HepG2 (cell line): ENCODE results near the gene SLC35F6. TPM values are rescaled to one million over a fixed set of nuclear protein-coding genes. Genes with fewer than 3 reads are reported as not detected.

Experiments used
- ATAD3A ChIP-seq: sonication (generic); formaldehyde crosslinking; IDR thresholded peaks from 2 replicates; pipeline ENCODE4 v1.4.0; 2020; ENCODE audit warnings: missing genetic modification reagents
- ATF1 ChIP-seq: IDR thresholded peaks from 2 replicates; pipeline ENCODE4 v1.6.1; 2016; ENCODE audit warnings: mild to moderate bottlenecking, control low read depth
- CHCHD3 ChIP-seq: sonication (generic); formaldehyde crosslinking; IDR thresholded peaks from 2 replicates; pipeline ENCODE4 v1.8.0; 2022; ENCODE audit warnings: mild to moderate bottlenecking, missing genetic modification reagents, moderate library complexity
- JARID2 ChIP-seq: sonication (generic); formaldehyde crosslinking; IDR thresholded peaks from 2 replicates; pipeline ENCODE4 v1.8.1; 2023; ENCODE audit warnings: missing genetic modification reagents, inconsistent platforms; ENCODE audit not compliant: insufficient replicate concordance
- KAT7 ChIP-seq: IDR thresholded peaks from 2 replicates; pipeline ENCODE4 v1.6.1; 2018; ENCODE audit warnings: borderline replicate concordance, missing compliant biosample characterization
- KMT2A ChIP-seq: sonication (generic); formaldehyde crosslinking; IDR thresholded peaks from 2 replicates; pipeline ENCODE4 v1.4.0; 2020; ENCODE audit warnings: missing genetic modification reagents
- MAFG ChIP-seq: sonication (generic); formaldehyde crosslinking; IDR thresholded peaks from 2 replicates; pipeline ENCODE4 v1.5.1; 2020; ENCODE audit warnings: mild to moderate bottlenecking, missing genetic modification reagents
- NFIC ChIP-seq: IDR thresholded peaks from 2 replicates; pipeline ENCODE4 v1.6.1; 2012; ENCODE audit warnings: mild to moderate bottlenecking, low read length, inconsistent platforms
- PITX1 ChIP-seq: sonication (generic); formaldehyde crosslinking; IDR thresholded peaks from 2 replicates; pipeline ENCODE4 v1.5.1; 2020; ENCODE audit warnings: mild to moderate bottlenecking, missing genetic modification reagents
- POLR2AphosphoS5 ChIP-seq: IDR thresholded peaks from 2 replicates; pipeline ENCODE4 v1.6.1; 2012; ENCODE audit warnings: low read depth, low read length
- RARA ChIP-seq: IDR thresholded peaks from 2 replicates; pipeline ENCODE4 v1.6.1; 2016; ENCODE audit warnings: missing genetic modification reagents, missing compliant biosample characterization
- SCMH1 ChIP-seq: sonication (generic); formaldehyde crosslinking; IDR thresholded peaks from 2 replicates; pipeline ENCODE4 v1.9.0; 2021; ENCODE audit warnings: missing genetic modification reagents, mild to moderate bottlenecking, borderline replicate concordance
- SMAD1 ChIP-seq: sonication (generic); formaldehyde crosslinking; IDR thresholded peaks from 2 replicates; pipeline ENCODE4 v1.4.0; 2020; ENCODE audit warnings: missing genetic modification reagents, low read depth, mild to moderate bottlenecking, borderline replicate concordance
- SSRP1 ChIP-seq: IDR thresholded peaks from 2 replicates; pipeline ENCODE4 v1.6.1; 2016; ENCODE audit warnings: control low read depth
- TCF12 ChIP-seq, 2 experiments: fragments of 450-650 bp in 1 of 2; sonication (generic) in 1 of 2; formaldehyde crosslinking in 1 of 2; IDR thresholded peaks; 2 replicates each; pipeline versions ENCODE4 v1.6.1 to v1.8.0; 2017 to 2022; ENCODE audit warnings: antibody characterized with exemption in 1 of 2, mild to moderate bottlenecking in 1 of 2, missing genetic modification reagents in 1 of 2, moderate library complexity in 1 of 2
- ZEB1 ChIP-seq: IDR thresholded peaks from 2 replicates; pipeline ENCODE4 v1.6.1; 2012; ENCODE audit warnings: mild to moderate bottlenecking, low read depth, inconsistent platforms; ENCODE audit not compliant: insufficient replicate concordance
- ZKSCAN5 ChIP-seq: sonication (generic); formaldehyde crosslinking; IDR thresholded peaks from 2 replicates; pipeline ENCODE4 v1.5.1; 2020; ENCODE audit warnings: mild to moderate bottlenecking, missing genetic modification reagents
- ZMYM4 ChIP-seq: sonication (generic); formaldehyde crosslinking; IDR thresholded peaks from 2 replicates; pipeline ENCODE4 v1.8.1; 2023; ENCODE audit warnings: mild to moderate bottlenecking, missing genetic modification reagents
- ZNF572 ChIP-seq: sonication (generic); formaldehyde crosslinking; IDR thresholded peaks from 2 replicates; pipeline ENCODE4 v1.5.1; 2020; ENCODE audit warnings: mild to moderate bottlenecking, missing genetic modification reagents
- ZNF781 ChIP-seq: sonication (generic); formaldehyde crosslinking; IDR thresholded peaks from 2 replicates; pipeline ENCODE4 v1.5.1; 2020; ENCODE audit warnings: borderline replicate concordance, mild to moderate bottlenecking, missing genetic modification reagents; ENCODE audit errors: not compliant biosample characterization
- polyA plus RNA-seq, 8 experiments: library from polyadenylated mRNA; depleted of rRNA in 3 of 8; stranded (reverse) in 7 of 8; unstranded in 1 of 8; fragments of >200 nt; fragmentation: Illumina TruSeq in 4 of 8; extraction: Trizol in 4 of 8; gene quantifications; 2 replicates each; pipeline versions ENCODE4 v1.2.1 to v1.2.3, GENCODE V29; 2011 to 2016; ENCODE audit warnings: low read depth in 4 of 8, missing spikeins in 1 of 8, mixed read lengths in 1 of 8; ENCODE audit not compliant: insufficient read depth in 1 of 8
- total RNA-seq, 5 experiments: library from RNA; depleted of rRNA; stranded (reverse); fragments of >200 nt; fragmentation: Illumina TruSeq; extraction: Trizol; gene quantifications; 2 replicates each; pipeline ENCODE4 v1.2.3, GENCODE V29; 2016; ENCODE audit warnings: low read depth in 1 of 5
- TF ChIP-seq, protein P1 (sequence below), 2 experiments: sonication (generic) in 1 of 2; formaldehyde crosslinking in 1 of 2; IDR thresholded peaks; 2 replicates each; pipeline versions ENCODE4 v1.4.0 to v1.6.1; 2018 to 2020; ENCODE audit warnings: missing genetic modification reagents in 2 of 2, borderline replicate concordance in 1 of 2, low read depth in 1 of 2, mild to moderate bottlenecking in 1 of 2, missing biosample characterization in 1 of 2
- TF ChIP-seq, protein P2 (sequence below): sonication (generic); formaldehyde crosslinking; IDR thresholded peaks from 2 replicates; pipeline ENCODE4 v1.5.0; 2020; ENCODE audit warnings: missing genetic modification reagents, mild to moderate bottlenecking, borderline replicate concordance
- TF ChIP-seq, protein P3 (sequence below): sonication (generic); formaldehyde crosslinking; IDR thresholded peaks from 2 replicates; pipeline ENCODE4 v1.5.1; 2020; ENCODE audit warnings: missing genetic modification reagents, mild to moderate bottlenecking, borderline replicate concordance
- TF ChIP-seq, protein P4 (sequence below): sonication (generic); formaldehyde crosslinking; IDR thresholded peaks from 2 replicates; pipeline ENCODE4 v1.8.1; 2023; ENCODE audit warnings: mild to moderate bottlenecking, missing genetic modification reagents, borderline replicate concordance
- TF ChIP-seq, protein P5 (sequence below): sonication (generic); formaldehyde crosslinking; IDR thresholded peaks from 2 replicates; pipeline ENCODE4 v1.4.0; 2020; ENCODE audit warnings: missing genetic modification reagents

The SLC35F6 gene
- total and polyA plus RNA-seq, 2 of the 13 experiments (the other 11 are each of a cell fraction or from before 2014, with no cell fraction given) = 15.2 to 21.2 TPM

DNA sequence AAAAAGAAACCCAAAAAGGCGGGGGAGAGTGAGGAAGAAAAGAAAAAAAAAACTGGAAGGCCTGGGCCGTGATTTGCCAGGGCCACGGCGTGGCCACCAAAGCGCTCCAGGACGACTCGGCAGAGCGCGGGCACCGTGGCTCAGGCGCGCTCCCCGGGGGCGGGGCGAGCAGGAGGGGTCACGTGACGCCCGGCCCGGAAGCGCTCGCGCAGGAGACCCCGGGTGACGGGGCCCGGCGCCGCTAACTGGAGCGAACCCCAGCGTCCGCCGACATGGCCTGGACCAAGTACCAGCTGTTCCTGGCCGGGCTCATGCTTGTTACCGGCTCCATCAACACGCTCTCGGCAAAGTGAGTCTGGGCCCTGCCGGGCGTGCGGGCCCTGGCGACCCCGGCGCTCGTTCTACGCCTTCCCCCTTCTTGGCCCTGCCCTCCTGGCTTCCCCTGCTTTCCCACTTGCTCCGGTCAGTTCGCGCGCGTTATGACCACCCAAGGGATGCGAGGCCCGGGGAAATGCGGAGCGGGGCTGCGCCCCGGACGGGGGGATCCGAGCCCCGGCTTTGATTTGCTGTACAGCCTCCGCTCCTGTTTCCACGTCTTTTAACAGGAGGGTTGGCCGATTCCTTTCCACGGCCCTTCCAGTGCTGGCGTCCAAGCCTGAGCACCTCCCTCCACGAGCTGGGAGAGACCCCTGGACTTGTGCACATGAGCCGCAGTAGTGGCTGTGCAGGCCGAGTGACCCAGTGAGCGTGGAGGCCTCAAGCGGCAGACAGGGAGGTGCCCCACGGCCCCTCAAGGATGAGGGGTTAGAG lies at the start of gene SLC35F6 (continued):
- no peak for TF ChIP-seq TCF12 (IDR thresholded peaks at IDR 0.05)
- TF ChIP-seq TCF12 (CRISPR knock-in tag; IDR thresholded peaks at IDR 0.05) = no peak
- TF ChIP-seq, protein P1, sequence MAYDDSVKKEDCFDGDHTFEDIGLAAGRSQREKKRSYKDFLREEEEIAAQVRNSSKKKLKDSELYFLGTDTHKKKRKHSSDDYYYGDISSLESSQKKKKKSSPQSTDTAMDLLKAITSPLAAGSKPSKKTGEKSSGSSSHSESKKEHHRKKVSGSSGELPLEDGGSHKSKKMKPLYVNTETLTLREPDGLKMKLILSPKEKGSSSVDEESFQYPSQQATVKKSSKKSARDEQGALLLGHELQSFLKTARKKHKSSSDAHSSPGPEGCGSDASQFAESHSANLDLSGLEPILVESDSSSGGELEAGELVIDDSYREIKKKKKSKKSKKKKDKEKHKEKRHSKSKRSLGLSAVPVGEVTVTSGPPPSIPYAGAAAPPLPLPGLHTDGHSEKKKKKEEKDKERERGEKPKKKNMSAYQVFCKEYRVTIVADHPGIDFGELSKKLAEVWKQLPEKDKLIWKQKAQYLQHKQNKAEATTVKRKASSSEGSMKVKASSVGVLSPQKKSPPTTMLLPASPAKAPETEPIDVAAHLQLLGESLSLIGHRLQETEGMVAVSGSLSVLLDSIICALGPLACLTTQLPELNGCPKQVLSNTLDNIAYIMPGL (CRISPR knock-in tag; IDR thresholded peaks at IDR 0.05; ENCODE audit: borderline replicate concordance in 1 of 2, low read depth in 1 of 2) = peak in 1 of 2 experiments; percentile 76; a peak in 2 of 4 replicates
- TF ChIP-seq, protein P2, sequence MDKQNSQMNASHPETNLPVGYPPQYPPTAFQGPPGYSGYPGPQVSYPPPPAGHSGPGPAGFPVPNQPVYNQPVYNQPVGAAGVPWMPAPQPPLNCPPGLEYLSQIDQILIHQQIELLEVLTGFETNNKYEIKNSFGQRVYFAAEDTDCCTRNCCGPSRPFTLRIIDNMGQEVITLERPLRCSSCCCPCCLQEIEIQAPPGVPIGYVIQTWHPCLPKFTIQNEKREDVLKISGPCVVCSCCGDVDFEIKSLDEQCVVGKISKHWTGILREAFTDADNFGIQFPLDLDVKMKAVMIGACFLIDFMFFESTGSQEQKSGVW = no peak
- no peak; the same call in 1 of the 2 replicates for TF ChIP-seq SSRP1 (CRISPR knock-in tag)
- TF ChIP-seq SCMH1 (CRISPR knock-in tag) = no peak
- TF ChIP-seq ZNF781 (CRISPR knock-in tag) = peak; percentile 47
- TF ChIP-seq, protein P3, sequence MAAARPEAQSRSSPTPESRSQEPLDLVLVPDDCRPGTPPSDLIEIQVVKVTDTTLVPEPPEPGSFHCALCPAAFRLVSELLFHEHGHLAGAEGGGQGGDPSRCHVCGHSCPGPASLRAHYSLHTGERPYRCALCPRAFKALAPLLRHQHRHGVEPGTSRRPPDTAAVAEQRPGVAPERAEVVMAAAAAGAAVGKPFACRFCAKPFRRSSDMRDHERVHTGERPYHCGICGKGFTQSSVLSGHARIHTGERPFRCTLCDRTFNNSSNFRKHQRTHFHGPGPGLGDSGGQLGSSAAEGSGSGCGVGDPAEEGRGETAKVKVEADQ (CRISPR knock-in tag) = peak; percentile 88; the same call in 1 of the 2 replicates
- TF ChIP-seq RARA (CRISPR knock-in tag) = 0 out of 2 replicates have a peak, but pooled peaks have one; percentile 11
- no peak for TF ChIP-seq MAFG (CRISPR knock-in tag)
- TF ChIP-seq ZMYM4 (CRISPR knock-in tag) = peak; percentile 83
- no peak for TF ChIP-seq ZKSCAN5 (CRISPR knock-in tag)
- TF ChIP-seq KMT2A (CRISPR knock-in tag) = peak; percentile 91
- TF ChIP-seq JARID2 (CRISPR knock-in tag) = no peak
- TF ChIP-seq ZNF572 (CRISPR knock-in tag) = 0 out of 2 replicates have a peak, but pooled peaks have one; percentile 35
- TF ChIP-seq ATAD3A = no peak
- no peak for TF ChIP-seq NFIC
- TF ChIP-seq, protein P4, sequence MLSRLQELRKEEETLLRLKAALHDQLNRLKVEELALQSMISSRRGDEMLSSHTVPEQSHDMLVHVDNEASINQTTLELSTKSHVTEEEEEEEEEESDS (CRISPR knock-in tag) = no peak
- TF ChIP-seq ZEB1 = no peak
- TF ChIP-seq PITX1 (CRISPR knock-in tag) = no peak; the same call in 1 of the 2 replicates
- TF ChIP-seq POLR2AphosphoS5 = peak; percentile 83
- no peak for TF ChIP-seq ATF1
- TF ChIP-seq, protein P5, sequence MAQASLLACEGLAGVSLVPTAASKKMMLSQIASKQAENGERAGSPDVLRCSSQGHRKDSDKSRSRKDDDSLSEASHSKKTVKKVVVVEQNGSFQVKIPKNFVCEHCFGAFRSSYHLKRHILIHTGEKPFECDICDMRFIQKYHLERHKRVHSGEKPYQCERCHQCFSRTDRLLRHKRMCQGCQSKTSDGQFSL (CRISPR knock-in tag) = 0 out of 2 replicates have a peak, but pooled peaks have one; percentile 49
- no peak for TF ChIP-seq SMAD1
- peak; percentile 55; the same call in 1 of the 2 replicates for TF ChIP-seq KAT7
- no peak for TF ChIP-seq CHCHD3 (CRISPR knock-in tag)
